GM12891 (cell line): ENCODE data around the gene PALD1.

Experiments
- POLR2A ChIP-seq: IDR thresholded peaks from 2 replicates; pipeline ENCODE4 v1.6.1; 2011; ENCODE audit warnings: low read depth, low read length, control low read depth
- SPI1 ChIP-seq: IDR thresholded peaks from 2 replicates; pipeline ENCODE4 v1.6.1; 2011; ENCODE audit warnings: low read depth, low read length, control low read depth

DNA sequence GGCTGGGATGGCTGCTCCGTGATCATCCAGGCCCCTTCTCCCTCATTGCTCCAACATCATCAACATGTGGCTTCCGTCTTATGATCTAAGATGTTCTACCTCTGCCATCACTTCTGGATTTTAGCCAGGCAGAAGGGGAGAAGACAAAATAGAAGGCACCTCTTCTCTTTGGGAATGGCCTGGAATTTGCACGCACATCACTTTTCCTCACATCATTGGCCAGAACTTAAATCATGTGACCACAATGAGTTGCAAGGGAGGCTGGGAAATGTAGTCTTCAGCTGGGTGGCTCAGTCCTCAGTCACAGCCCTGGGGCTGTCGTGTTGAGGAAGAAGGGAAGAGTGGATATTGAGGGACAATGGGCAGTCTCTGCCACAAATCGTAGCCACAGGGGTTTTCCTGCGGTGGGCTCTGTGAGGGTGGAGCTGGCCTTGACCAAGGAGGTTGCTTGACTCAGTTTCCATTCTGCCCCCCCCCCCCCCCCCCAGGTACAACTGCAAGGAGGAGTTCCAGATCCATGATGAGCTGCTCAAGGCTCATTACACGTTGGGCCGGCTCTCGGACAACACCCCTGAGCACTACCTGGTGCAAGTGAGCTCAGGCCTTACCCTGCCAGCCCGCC is 50.3 kb downstream of the PALD1 start:
- TF ChIP-seq POLR2A: no peak
- no peak for TF ChIP-seq SPI1
